A673 (cell line): ENCODE data around the gene CCNY.

ENCODE experiments used
- EZH2 ChIP-seq: fragments of 200-600 bp; sonication (generic); IDR thresholded peaks from 2 replicates; pipeline ENCODE4 v1.6.1; 2017; ENCODE audit warnings: borderline replicate concordance, low read depth, mild to moderate bottlenecking, mixed read lengths, antibody characterized with exemption, low read length; ENCODE audit not compliant: poor library complexity, severe bottlenecking
- TF ChIP-seq, protein P1 (sequence below): fragments of 300-800, 200-600 bp; sonication (generic); conservative IDR thresholded peaks from 2 replicates; pipeline ENCODE4 v1.5.1; 2017; ENCODE audit warnings: low read depth, mild to moderate bottlenecking, antibody characterized with exemption, low read length, moderate library complexity, mixed read lengths

- TF ChIP-seq, protein P1, sequence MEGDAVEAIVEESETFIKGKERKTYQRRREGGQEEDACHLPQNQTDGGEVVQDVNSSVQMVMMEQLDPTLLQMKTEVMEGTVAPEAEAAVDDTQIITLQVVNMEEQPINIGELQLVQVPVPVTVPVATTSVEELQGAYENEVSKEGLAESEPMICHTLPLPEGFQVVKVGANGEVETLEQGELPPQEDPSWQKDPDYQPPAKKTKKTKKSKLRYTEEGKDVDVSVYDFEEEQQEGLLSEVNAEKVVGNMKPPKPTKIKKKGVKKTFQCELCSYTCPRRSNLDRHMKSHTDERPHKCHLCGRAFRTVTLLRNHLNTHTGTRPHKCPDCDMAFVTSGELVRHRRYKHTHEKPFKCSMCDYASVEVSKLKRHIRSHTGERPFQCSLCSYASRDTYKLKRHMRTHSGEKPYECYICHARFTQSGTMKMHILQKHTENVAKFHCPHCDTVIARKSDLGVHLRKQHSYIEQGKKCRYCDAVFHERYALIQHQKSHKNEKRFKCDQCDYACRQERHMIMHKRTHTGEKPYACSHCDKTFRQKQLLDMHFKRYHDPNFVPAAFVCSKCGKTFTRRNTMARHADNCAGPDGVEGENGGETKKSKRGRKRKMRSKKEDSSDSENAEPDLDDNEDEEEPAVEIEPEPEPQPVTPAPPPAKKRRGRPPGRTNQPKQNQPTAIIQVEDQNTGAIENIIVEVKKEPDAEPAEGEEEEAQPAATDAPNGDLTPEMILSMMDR: no peak
- no peak for TF ChIP-seq EZH2
Measured at GRCh38 chr10:35421553-35422178, 85.4 kb downstream of the CCNY start.
